Measurements from ENCODE around the gene CYB5R4.

- TF ChIP-seq CTCF (IDR thresholded peaks at IDR 0.05), result no peak
- TF ChIP-seq POLR2A (IDR thresholded peaks at IDR 0.05), result no peak
Observed at GRCh38 chr6:83824388-83824801, 35.1 kb upstream of the CYB5R4 start.

All from right lobe of liver (tissue), 4 donors.